Right atrium auricular region (tissue), 2 donors: Measurements from ENCODE around the gene MAMDC4. TPM values are rescaled to one million over a fixed set of nuclear protein-coding genes. Genes with fewer than 3 reads are reported as not detected.

Experiments used
- DNase-seq: peaks from one replicate; pipeline ENCODE4 v3.0.0-alpha.2; 2019; ENCODE audit warnings: low spot score
- H3K27ac ChIP-seq, 2 donors: fragments of 200-600 bp; sonication (generic); 1 replicate in 1 of 2; 2 replicates in 1 of 2; pipeline ENCODE4 v1.5.1; 2016 to 2019
- H3K27me3 ChIP-seq, 2 donors: fragments of 200-600 bp; sonication (generic); one replicate each; pipeline versions ENCODE4 v1.5.1 to v1.6.0; 2017 to 2019
- H3K36me3 ChIP-seq: fragments of 200-600 bp; sonication (generic); one replicate; pipeline ENCODE4 v1.5.1; 2016
- H3K4me1 ChIP-seq, 2 donors: fragments of 200-600 bp; sonication (generic); one replicate each; pipeline versions ENCODE4 v1.5.1 to v1.6.0; 2017 to 2019
- H3K4me3 ChIP-seq, 2 donors: fragments of 200-600 bp; sonication (generic); 1 replicate in 1 of 2; 2 replicates in 1 of 2; pipeline ENCODE4 v1.5.1; 2017 to 2019; ENCODE audit warnings: mild to moderate bottlenecking in 1 of 2, moderate library complexity in 1 of 2
- H3K9me3 ChIP-seq, 2 donors: fragments of 200-600 bp; sonication (generic); one replicate each; pipeline ENCODE4 v1.5.1; 2019
- CTCF ChIP-seq, 2 donors: fragments of 200-600 bp; sonication (generic); IDR thresholded peaks; one replicate each; pipeline ENCODE4 v1.5.1; 2019; ENCODE audit warnings: antibody characterized with exemption in 2 of 2
- total RNA-seq, 2 donors: library from RNA; depleted of rRNA; stranded (reverse); fragments of >200 nt; gene quantifications; one replicate each; pipeline ENCODE4 v1.1.0, GENCODE V29; 2016

The MAMDC4 gene
- total RNA-seq, 2 donors from 2014 or later: 1.7 to 2.0 TPM

GRCh38 chr9:136846376-136847087 is 5.6 kb upstream of the MAMDC4 start:
- Histone ChIP-seq H3K27ac (peak overlapping the region in 1 of 2 donors; percentile 96), H3K27me3 (no peaks in the 10 kb centered on the region)

GRCh38 chr9:136847088-136847825 is 4.9 kb upstream of the MAMDC4 start:
- peak overlapping the region; percentile 93 to 96 for H3K27ac ChIP-seq
- no peaks in the 10 kb centered on the region for H3K9me3 ChIP-seq
- no peaks in the 10 kb centered on the region for H3K27me3 ChIP-seq
- H3K36me3 ChIP-seq: peaks cover 18% of the 10 kb centered on the region
- peak overlapping the region; percentile 58 to 73 for H3K4me3 ChIP-seq
- no peak for TF ChIP-seq CTCF (IDR thresholded peaks at IDR 0.05)
- peaks cover 0 to 66% of the 10 kb centered on the region in 2 donors for H3K4me1 ChIP-seq
- DNase-seq: no peak

More at GRCh38 chr9:136846376-136847087, 5.6 kb upstream of the MAMDC4 start:
- H3K36me3 ChIP-seq: peaks cover 15% of the 10 kb centered on the region
- peak overlapping the region; percentile 58 to 73 for H3K4me3 ChIP-seq
- H3K4me1 ChIP-seq: peaks cover 0 to 70% of the 10 kb centered on the region in 2 donors
- no peak for DNase-seq
- no peak for TF ChIP-seq CTCF (IDR thresholded peaks at IDR 0.05)
- H3K9me3 ChIP-seq: no peaks in the 10 kb centered on the region

GRCh38 chr9:136847826-136848392 is 4.2 kb upstream of the MAMDC4 start:
- DNase-seq: peak; percentile 94
- TF ChIP-seq CTCF (IDR thresholded peaks at IDR 0.05): no peak
- no peaks in the 10 kb centered on the region for H3K27me3 ChIP-seq
- no peaks in the 10 kb centered on the region for H3K9me3 ChIP-seq
- H3K4me3 ChIP-seq: peak overlapping the region; percentile 58 to 73
- H3K36me3 ChIP-seq: peaks cover 18% of the 10 kb centered on the region
- H3K4me1 ChIP-seq: peaks cover 0 to 60% of the 10 kb centered on the region in 2 donors
- peak overlapping the region; percentile 93 to 96 for H3K27ac ChIP-seq

- Histone ChIP-seq H3K4me1 (peaks cover 0 to 54% of the 10 kb centered on the region in 2 donors), H3K9me3 (no peaks in the 10 kb centered on the region), H3K27ac (peak overlapping the region; percentile 93 to 96), H3K27me3 (no peaks in the 10 kb centered on the region), H3K4me3 (peak overlapping the region; percentile 58 to 73), H3K36me3 (peaks cover 18% of the 10 kb centered on the region)
- DNase-seq: no peak
- no peak for TF ChIP-seq CTCF (IDR thresholded peaks at IDR 0.05)
Measured at GRCh38 chr9:136848393-136849037, 3.6 kb upstream of the MAMDC4 start.

GRCh38 chr9:136849038-136849959 is 2.8 kb upstream of the MAMDC4 start, which contains the start of gene PHPT1:
Gene PHPT1, plus strand, starts transcription at chr9:136849409. Its CDS starts 22 bp downstream, at chr9:136849431.
- peak; percentile 99 for DNase-seq
- H3K27ac ChIP-seq: peak within 1 kb of the TSS; percentile 93 to 96
- no peaks in the 10 kb centered on the region for H3K27me3 ChIP-seq
- H3K4me1 ChIP-seq: peaks cover 0 to 46% of the 10 kb centered on the region in 2 donors
- H3K36me3 ChIP-seq: peaks cover 18% of the 10 kb centered on the region
- no peaks in the 10 kb centered on the region for H3K9me3 ChIP-seq
- no peak for TF ChIP-seq CTCF (IDR thresholded peaks at IDR 0.05)
- H3K4me3 ChIP-seq: peak within 1 kb of the TSS; percentile 58 to 73
